Astrocyte (in vitro differentiated cells and primary cell): ENCODE results near the gene TULP3.

ENCODE experiments used
- EZH2 ChIP-seq: IDR thresholded peaks from 2 replicates; pipeline ENCODE4 v1.6.1; 2012; ENCODE audit warnings: mild to moderate bottlenecking, low read length, inconsistent platforms; ENCODE audit not compliant: insufficient read depth
- TF ChIP-seq, protein P1 (sequence below): IDR thresholded peaks from 2 replicates; pipeline ENCODE4 v1.5.1; 2011; ENCODE audit warnings: low read depth, mild to moderate bottlenecking, inconsistent platforms, low read length, moderate library complexity; ENCODE audit not compliant: insufficient read depth

DNA sequence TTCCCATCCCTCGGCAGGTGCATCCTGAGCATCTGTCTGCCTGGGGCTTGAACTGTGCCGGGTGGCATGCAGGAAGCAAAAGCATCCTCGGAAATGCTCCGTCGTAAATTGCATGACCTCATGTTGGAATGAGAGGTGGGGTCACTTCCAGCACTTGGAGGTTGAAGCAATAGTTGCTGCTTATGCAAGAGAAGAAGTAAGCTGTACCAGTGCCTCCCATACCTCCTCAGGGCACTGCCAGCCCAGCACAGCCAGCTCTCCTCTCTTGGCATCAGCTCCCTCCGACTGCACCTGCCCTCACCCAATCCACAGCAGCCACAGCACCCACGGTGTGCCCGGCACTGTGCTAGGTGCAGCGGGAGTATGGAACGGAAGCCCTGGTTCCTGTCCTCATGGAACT, 80.1 kb downstream of the TULP3 start:
- TF ChIP-seq, protein P1, sequence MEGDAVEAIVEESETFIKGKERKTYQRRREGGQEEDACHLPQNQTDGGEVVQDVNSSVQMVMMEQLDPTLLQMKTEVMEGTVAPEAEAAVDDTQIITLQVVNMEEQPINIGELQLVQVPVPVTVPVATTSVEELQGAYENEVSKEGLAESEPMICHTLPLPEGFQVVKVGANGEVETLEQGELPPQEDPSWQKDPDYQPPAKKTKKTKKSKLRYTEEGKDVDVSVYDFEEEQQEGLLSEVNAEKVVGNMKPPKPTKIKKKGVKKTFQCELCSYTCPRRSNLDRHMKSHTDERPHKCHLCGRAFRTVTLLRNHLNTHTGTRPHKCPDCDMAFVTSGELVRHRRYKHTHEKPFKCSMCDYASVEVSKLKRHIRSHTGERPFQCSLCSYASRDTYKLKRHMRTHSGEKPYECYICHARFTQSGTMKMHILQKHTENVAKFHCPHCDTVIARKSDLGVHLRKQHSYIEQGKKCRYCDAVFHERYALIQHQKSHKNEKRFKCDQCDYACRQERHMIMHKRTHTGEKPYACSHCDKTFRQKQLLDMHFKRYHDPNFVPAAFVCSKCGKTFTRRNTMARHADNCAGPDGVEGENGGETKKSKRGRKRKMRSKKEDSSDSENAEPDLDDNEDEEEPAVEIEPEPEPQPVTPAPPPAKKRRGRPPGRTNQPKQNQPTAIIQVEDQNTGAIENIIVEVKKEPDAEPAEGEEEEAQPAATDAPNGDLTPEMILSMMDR = no peak
- TF ChIP-seq EZH2 = no peak
